HG02623 (cell line): Measurements from ENCODE around the gene IFI30.

Source experiments
- ATAC-seq: cut with Tn5 transposase; IDR thresholded peaks from one replicate; pipeline ENCODE4 v1.9.1; 2021; ENCODE audit warnings: moderate library complexity; ENCODE audit not compliant: unreplicated experiment

The IFI30 gene

GRCh38 chr19:18170714-18171255 lies 2.8 kb upstream of the IFI30 start:
- no peak for ATAC-seq

GRCh38 chr19:18171605-18172327 lies 1.8 kb upstream of the IFI30 start:
- ATAC-seq: no peak

DNA sequence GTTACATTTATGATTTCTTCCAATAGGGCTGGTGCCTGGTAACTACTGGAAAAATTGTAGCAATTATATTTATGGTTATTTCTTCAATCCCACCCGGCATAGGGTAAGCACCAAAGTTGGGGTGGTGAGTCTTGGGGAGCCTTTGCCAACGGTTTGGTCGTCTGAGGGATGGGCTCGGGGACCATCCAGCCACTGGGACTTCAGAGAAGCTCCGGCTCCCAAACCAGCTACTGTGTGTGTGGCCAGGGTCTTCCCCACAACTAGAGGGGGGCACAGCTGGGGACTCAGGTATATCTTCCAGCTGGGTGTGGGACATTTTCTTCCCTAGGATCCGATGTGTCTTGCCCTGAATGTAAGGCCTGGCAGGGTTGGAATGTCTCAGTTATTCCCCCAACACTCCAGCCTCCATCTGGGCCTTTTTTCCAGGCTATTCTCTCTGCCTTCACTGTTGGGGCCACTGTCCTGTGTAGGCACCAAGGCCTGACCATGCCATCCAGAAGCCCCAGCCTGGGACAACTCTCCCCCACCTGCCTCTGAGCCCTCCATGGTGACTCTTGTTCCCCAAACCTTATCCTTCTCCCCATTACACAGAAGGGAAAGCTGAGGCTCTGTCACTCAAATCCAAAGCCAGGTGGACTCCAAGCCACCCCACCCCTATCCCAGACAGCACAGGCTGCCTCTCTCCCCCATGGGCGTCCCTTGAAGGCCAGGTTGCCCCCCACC lies 1.1 kb upstream of the IFI30 start:
- no peak for ATAC-seq

DNA sequence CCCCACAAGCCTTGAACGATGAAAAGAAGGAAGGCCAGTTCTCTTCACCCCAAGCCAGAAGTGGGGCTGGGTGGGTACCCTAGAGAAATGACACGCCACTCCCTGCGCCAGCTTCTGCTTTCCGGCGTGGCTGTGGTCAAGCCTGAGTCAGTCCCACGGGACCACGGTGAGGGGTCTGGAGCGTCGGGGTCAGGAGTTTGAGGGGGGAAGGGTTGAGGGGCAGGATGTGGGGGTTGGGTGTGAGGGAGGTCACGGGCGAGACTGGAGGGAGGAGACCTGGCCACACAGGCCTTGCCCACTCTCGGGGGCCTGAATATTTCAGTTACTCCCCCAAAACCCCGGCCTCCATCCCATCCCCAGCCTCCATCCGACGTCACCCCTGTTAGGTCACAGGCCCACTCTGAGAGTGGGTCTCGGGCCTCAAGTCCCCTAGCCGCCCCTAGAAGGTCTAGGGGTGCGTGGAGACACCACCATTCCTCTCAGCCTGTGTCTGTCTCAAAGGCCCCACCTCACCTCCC lies 500 bp upstream of the IFI30 start:
- no peak for ATAC-seq

DNA sequence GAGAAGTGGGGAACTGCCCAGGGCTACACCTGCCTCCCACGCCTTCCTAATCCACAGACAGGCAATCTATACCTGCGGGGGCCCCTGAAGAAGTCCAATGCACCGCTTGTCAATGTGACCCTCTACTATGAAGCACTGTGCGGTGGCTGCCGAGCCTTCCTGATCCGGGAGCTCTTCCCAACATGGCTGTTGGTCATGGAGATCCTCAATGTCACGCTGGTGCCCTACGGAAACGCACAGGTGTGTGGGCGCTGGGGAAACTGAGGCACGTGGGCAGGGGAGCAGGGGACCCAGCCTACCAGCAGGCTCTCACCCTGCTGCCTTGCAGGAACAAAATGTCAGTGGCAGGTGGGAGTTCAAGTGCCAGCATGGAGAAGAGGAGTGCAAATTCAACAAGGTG lies 1.4 kb downstream of the IFI30 start:
- no peak for ATAC-seq

- no peak for ATAC-seq
Measured at GRCh38 chr19:18176367-18177310, 3.0 kb downstream of the IFI30 start.

DNA sequence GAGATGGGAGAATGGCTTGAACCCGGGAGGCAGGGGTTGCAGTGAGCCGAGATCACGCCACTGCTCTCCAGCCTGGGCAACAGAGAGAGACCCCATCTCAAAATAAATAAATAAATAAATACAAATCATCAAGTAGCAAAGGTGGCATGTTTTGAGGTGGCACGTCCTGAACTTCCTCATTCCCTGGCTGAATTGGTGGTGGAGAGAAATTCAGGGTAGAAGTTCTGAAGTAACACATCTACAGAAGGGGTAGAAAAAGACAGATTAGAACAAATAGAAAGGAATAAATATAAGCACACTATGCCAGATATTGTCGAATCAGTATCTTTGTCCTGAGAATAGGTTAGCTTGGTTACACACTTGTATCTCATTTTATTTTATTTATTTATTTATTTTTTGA lies 6.3 kb downstream of the IFI30 start:
- no peak for ATAC-seq

- ATAC-seq: no peak
Measured at GRCh38 chr19:18183529-18183928, 9.9 kb downstream of the IFI30 start.

DNA sequence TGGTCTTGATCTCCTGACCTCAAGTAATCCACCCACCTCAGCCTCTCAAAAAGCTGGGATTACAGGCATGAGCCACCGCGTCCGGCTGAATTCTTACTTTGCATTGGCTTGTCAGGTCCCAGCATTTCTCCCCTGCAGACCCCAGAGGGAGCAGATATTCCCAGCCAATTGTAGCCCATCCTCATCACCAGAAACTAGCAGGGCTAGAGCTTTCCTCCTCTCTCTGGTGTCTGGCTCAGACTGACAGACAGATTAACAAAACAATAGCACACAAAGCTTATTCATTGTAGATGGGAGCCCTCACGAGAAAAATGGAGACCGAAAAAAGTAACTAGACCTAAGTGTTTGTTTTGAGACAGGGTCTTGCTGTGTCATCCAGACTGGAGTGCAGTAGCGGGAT lies 11.9 kb downstream of the IFI30 start:
- no peak for ATAC-seq

- ATAC-seq: no peak
Measured at GRCh38 chr19:18190278-18190677, 16.7 kb downstream of the IFI30 start.

- ATAC-seq: no peak
Measured at GRCh38 chr19:18191640-18192062, 18.0 kb downstream of the IFI30 start.

GRCh38 chr19:18192673-18193387 lies 19.2 kb downstream of the IFI30 start, which contains the start of gene MPV17L2:
MPV17L2 (plus strand) TSS chr19:18193218; CDS start chr19:18193282, 64 bp downstream.
- ATAC-seq: peak; percentile 80

- peak; percentile 1 for ATAC-seq
Measured at GRCh38 chr19:18193388-18194180, 20.0 kb downstream of the IFI30 start.

- no peak for ATAC-seq
Measured at GRCh38 chr19:18194181-18194530, 20.5 kb downstream of the IFI30 start.

- ATAC-seq: no peak
Measured at GRCh38 chr19:18194554-18195238, 21.1 kb downstream of the IFI30 start.

DNA sequence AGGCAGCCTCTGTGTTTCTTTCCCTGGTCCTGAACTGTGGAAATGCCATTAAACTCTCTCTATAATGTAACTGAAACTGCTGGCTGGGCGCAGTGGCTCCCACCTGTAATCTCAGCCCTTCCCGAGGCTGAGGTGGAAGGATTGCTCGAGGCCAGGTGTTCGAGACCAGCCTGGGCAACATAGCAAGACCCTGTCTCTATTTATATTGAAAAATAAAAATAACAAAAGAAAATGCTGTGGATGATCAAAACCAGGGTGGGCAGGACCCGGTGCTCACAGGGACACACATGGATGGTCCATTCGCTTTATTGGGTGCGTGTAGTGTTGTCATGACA lies 22.9 kb downstream of the IFI30 start:
- no peak for ATAC-seq

DNA sequence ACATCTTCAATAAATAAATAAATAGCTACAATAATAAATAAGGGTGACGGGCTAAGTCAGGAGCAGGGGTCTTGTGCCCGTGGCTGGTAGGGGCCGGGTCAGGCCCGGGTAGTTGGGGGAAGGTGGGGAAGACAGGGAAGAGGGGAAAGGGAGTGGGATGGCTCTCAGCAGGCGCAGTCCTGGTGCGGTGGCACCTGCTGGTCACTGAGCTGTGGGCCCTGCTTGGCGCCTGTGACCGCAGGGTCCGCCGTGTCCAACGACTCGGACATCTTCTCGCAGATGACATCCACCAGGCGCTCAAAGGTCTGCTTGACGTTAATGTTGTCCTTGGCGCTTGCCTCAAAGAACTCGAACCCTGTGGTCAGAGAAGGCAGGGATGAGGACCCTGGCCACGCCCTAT lies 23.7 kb downstream of the IFI30 start:
- no peak for ATAC-seq

GRCh38 chr19:18197941-18198340 lies 24.3 kb downstream of the IFI30 start:
- no peak for ATAC-seq

DNA sequence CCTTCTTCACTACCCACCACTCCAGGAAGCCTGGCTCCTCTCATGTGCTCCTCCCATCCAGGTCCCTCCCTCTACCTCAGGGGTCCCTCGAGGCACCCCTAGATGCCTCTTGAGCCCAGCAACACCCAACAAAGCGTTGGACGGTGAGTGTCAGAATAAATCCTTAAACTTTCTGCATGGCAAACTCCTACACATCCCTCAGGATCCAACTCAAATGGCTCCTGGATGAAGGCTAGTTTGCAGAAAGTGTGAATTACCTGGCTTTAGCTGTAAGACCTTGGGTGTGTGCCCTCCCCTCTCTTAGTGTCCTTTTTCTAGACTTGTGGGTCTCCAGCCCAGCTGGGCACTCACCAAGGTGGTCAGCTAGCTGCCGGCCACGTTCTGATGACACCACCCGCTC lies 24.8 kb downstream of the IFI30 start:
- ATAC-seq: no peak
